CD4-positive, CD25-positive, alpha-beta regulatory T cell (primary cell): Measurements from ENCODE around the gene FRMD5. TPM values are rescaled to one million over a fixed set of nuclear protein-coding genes. Genes with fewer than 3 reads are reported as not detected.
"Not testable (repeated sequence)": the region's sequence is repeated elsewhere in the genome, so short reads cannot be mapped to it uniquely, and the experiment has no call there.

Source experiments
- ATAC-seq, 2 donors: fragments of 150-1000 bp; cut with Tn5 transposase; one replicate each; pipeline ENCODE4 v1.10.0; 2021; ENCODE audit warnings: low read depth in 2 of 2, moderate number of reproducible peaks in 2 of 2, moderate library complexity in 1 of 2
- DNase-seq, 3 donors: peaks; one replicate each; pipeline versions ENCODE4 v3.0.0 to v3.0.0-alpha.2; 2012 to 2022; ENCODE audit warnings: mixed read lengths in 1 of 3
- H3K27ac ChIP-seq: one replicate; pipeline ENCODE4 v1.7.0; 2013; ENCODE audit warnings: mild to moderate bottlenecking, low read length; ENCODE audit not compliant: insufficient read depth, poor library complexity, severe bottlenecking
- H3K27me3 ChIP-seq: one replicate; pipeline ENCODE4 v1.7.0; 2013; ENCODE audit warnings: low read length; ENCODE audit not compliant: control insufficient read depth, insufficient read depth
- H3K36me3 ChIP-seq: one replicate; pipeline ENCODE4 v1.7.0; 2013; ENCODE audit warnings: mild to moderate bottlenecking, low read length, moderate library complexity; ENCODE audit not compliant: control insufficient read depth, insufficient read depth
- H3K4me1 ChIP-seq: 2 replicates; pipeline ENCODE4 v1.7.0; 2013; ENCODE audit warnings: mild to moderate bottlenecking, low read length; ENCODE audit not compliant: insufficient read depth, control insufficient read depth, poor library complexity, severe bottlenecking
- H3K4me3 ChIP-seq: one replicate; pipeline ENCODE4 v1.7.0; 2013; ENCODE audit warnings: low read depth, mild to moderate bottlenecking, low read length, moderate library complexity
- H3K9me3 ChIP-seq, 2 experiments: 1 replicate in 1 of 2; 2 replicates in 1 of 2; pipeline ENCODE4 v1.7.0; 2013; ENCODE audit warnings: low read length in 2 of 2, mild to moderate bottlenecking in 1 of 2, moderate library complexity in 1 of 2; ENCODE audit not compliant: control insufficient read depth in 2 of 2
- H3K27ac Mint-ChIP-seq, 3 donors: one replicate each; pipeline ENCODE4 v1.8.0; 2020 to 2022; ENCODE audit warnings: mild to moderate bottlenecking in 3 of 3, mixed read lengths in 3 of 3, moderate library complexity in 2 of 3
- H3K27me3 Mint-ChIP-seq: one replicate; pipeline ENCODE4 v1.8.0; 2022; ENCODE audit warnings: mild to moderate bottlenecking, mixed read lengths
- H3K36me3 Mint-ChIP-seq: one replicate; pipeline ENCODE4 v1.8.0; 2020; ENCODE audit warnings: mixed read lengths
- H3K4me1 Mint-ChIP-seq, 4 donors: one replicate each; pipeline ENCODE4 v1.8.0; 2020 to 2022; ENCODE audit warnings: mixed read lengths in 4 of 4, mild to moderate bottlenecking in 1 of 4
- H3K4me3 Mint-ChIP-seq, 4 donors: one replicate each; pipeline ENCODE4 v1.8.0; 2020 to 2022; ENCODE audit warnings: mild to moderate bottlenecking in 4 of 4, mixed read lengths in 4 of 4, moderate library complexity in 3 of 4
- H3K9me3 Mint-ChIP-seq, 7 donors: one replicate each; pipeline ENCODE4 v1.8.0; 2020 to 2022; ENCODE audit warnings: mixed read lengths in 7 of 7, mild to moderate bottlenecking in 3 of 7, moderate library complexity in 2 of 7
- polyA plus RNA-seq, 4 donors: library from polyadenylated mRNA; unstranded; fragments of 300-500 nt; fragmentation: Illumina TruSeq; gene quantifications; one replicate each; pipeline ENCODE4 v1.2.3, GENCODE V29; 2021
- total RNA-seq: library from RNA; stranded (reverse); gene quantifications from one replicate; pipeline ENCODE4 v1.2.3, GENCODE V29; 2022

Gene FRMD5
- total and polyA plus RNA-seq, 5 donors from 2014 or later, result 0.24 to 1.1 (median 0.35) TPM; not detected in 1

GRCh38 chr15:43825305-43825704 is 369.8 kb downstream of the FRMD5 start:
- Histone ChIP-seq H3K27ac (peak overlapping the region; percentile 95), H3K4me3 (peak overlapping the region; percentile 99), H3K4me1 (peaks cover 76% of the 10 kb centered on the region)
- H3K36me3 Mint-ChIP-seq, ATAC-seq, H3K9me3 Mint-ChIP-seq, H3K27me3 ChIP-seq, H3K36me3 ChIP-seq, DNase-seq, H3K9me3 ChIP-seq, H3K27me3 Mint-ChIP-seq: not testable (repeated sequence)
- Mint-ChIP-seq H3K4me1 (peaks cover 19 to 77% (median 58%) of the 10 kb centered on the region in 4 donors), H3K27ac (peak overlapping the region in 1 of 3 donors; percentile 100), H3K4me3 (peak overlapping the region; percentile 81 to 98 (median 94))

- Mint-ChIP-seq H3K36me3 (peaks cover 3% of the 10 kb centered on the region), H3K4me1 (peaks cover 19 to 71% (median 51%) of the 10 kb centered on the region in 4 donors), H3K4me3 (peak within 1 kb of the TSS; percentile 93 to 99 (median 96)), H3K9me3 (no peaks in the 10 kb centered on the region), H3K27me3 (no peaks in the 10 kb centered on the region), H3K27ac (peak within 1 kb of the TSS; percentile 98 to 100 (median 100))
- DNase-seq (peak; percentile 90 to 98 (median 92)), ATAC-seq (peak; percentile 87 to 89)
- no peaks in the 10 kb centered on the region for H3K9me3 ChIP-seq
- peak within 1 kb of the TSS; percentile 95 for H3K27ac ChIP-seq
- peak within 1 kb of the TSS; percentile 99 for H3K4me3 ChIP-seq
- peaks cover 71% of the 10 kb centered on the region for H3K4me1 ChIP-seq
- no peaks in the 10 kb centered on the region for H3K36me3 ChIP-seq
- H3K27me3 ChIP-seq, result no peaks in the 10 kb centered on the region
Measured at GRCh38 chr15:43824302-43825246, 370.5 kb downstream of the FRMD5 start, which contains the start of gene MFAP1. TSS of gene MFAP1 (minus strand) at chr15:43824690. CDS start at chr15:43824569, 121 bp downstream.

GRCh38 chr15:43821505-43821904 is 373.6 kb downstream of the FRMD5 start:
- H3K4me1 ChIP-seq, result peaks cover 46% of the 10 kb centered on the region
- DNase-seq (no peak), ATAC-seq (no peak)
- H3K4me3 ChIP-seq, result peak overlapping the region; percentile 50
- H3K9me3 Mint-ChIP-seq, result no peaks in the 10 kb centered on the region
- H3K36me3 Mint-ChIP-seq, result peaks cover 7% of the 10 kb centered on the region
- no peak overlapping the region for H3K27ac ChIP-seq
- no peaks in the 10 kb centered on the region for H3K27me3 Mint-ChIP-seq
- peak overlapping the region; percentile 54 to 93 (median 76) for H3K4me3 Mint-ChIP-seq
- H3K27me3 ChIP-seq, result no peaks in the 10 kb centered on the region
- H3K36me3 ChIP-seq, result peaks cover 13% of the 10 kb centered on the region
- H3K9me3 ChIP-seq, result no peaks in the 10 kb centered on the region
- H3K27ac Mint-ChIP-seq, result peak overlapping the region in 2 of 3 donors; percentile 5 to 23
- H3K4me1 Mint-ChIP-seq, result peaks cover 10 to 58% (median 30%) of the 10 kb centered on the region in 4 donors

Other genes with a start within 250 kb of the FRMD5 start
- gene GOLM2, start 93.4 kb upstream of the FRMD5 start, total RNA-seq, result 42.2 TPM
- gene GOLM2, start 93.4 kb upstream of the FRMD5 start, polyA plus RNA-seq, result 10 to 100 TPM; 43.0 to 46.5 (median 44.9) TPM
- 81.8 TPM for gene CTDSPL2, start 232.4 kb upstream of the FRMD5 start, total RNA-seq
- gene CTDSPL2, start 232.4 kb upstream of the FRMD5 start, polyA plus RNA-seq, result 10 to 100 TPM; 41.3 to 54.6 (median 44.3) TPM